Osteocyte (in vitro differentiated cells): ENCODE measurements around the gene PRKAR1B. TPM values are rescaled to one million over a fixed set of nuclear protein-coding genes. Genes with fewer than 3 reads are reported as not detected.
A peak's percentile ranks its signal among the peaks of the same experiment; 100 is the strongest.

Experiments used
- DNase-seq: peaks from one replicate; pipeline ENCODE4 v3.0.0; 2021; ENCODE audit warnings: mixed read lengths; ENCODE audit not compliant: unreplicated experiment; ENCODE audit errors: extremely low spot score
- H3K27ac Mint-ChIP-seq: one replicate; pipeline ENCODE4 v1.8.0; 2021; ENCODE audit warnings: mild to moderate bottlenecking, mixed read lengths; ENCODE audit not compliant: unreplicated experiment
- H3K27me3 Mint-ChIP-seq: one replicate; pipeline ENCODE4 v1.8.0; 2021; ENCODE audit warnings: mixed read lengths; ENCODE audit not compliant: unreplicated experiment
- H3K36me3 Mint-ChIP-seq: one replicate; pipeline ENCODE4 v1.8.0; 2021; ENCODE audit warnings: mixed read lengths; ENCODE audit not compliant: unreplicated experiment
- H3K4me1 Mint-ChIP-seq: one replicate; pipeline ENCODE4 v1.8.0; 2021; ENCODE audit warnings: mixed read lengths; ENCODE audit not compliant: unreplicated experiment
- H3K4me3 Mint-ChIP-seq: one replicate; pipeline ENCODE4 v1.8.0; 2021; ENCODE audit warnings: mild to moderate bottlenecking, moderate library complexity, mixed read lengths; ENCODE audit not compliant: unreplicated experiment
- H3K9me3 Mint-ChIP-seq: one replicate; pipeline ENCODE4 v1.8.0; 2021; ENCODE audit warnings: mixed read lengths; ENCODE audit not compliant: unreplicated experiment
- CTCF ChIP-seq: fragments of 200-600 bp; sonication (generic); IDR thresholded peaks from 2 replicates; pipeline ENCODE4 v1.5.0; 2021; ENCODE audit warnings: antibody characterized with exemption, mild to moderate bottlenecking, moderate library complexity
- total RNA-seq: library from RNA; stranded (reverse); gene quantifications from 2 replicates; pipeline ENCODE4 v1.2.1, GENCODE V29; 2021

Gene PRKAR1B
- total RNA-seq, 1 donor from 2014 or later, result 12.0 TPM

DNA sequence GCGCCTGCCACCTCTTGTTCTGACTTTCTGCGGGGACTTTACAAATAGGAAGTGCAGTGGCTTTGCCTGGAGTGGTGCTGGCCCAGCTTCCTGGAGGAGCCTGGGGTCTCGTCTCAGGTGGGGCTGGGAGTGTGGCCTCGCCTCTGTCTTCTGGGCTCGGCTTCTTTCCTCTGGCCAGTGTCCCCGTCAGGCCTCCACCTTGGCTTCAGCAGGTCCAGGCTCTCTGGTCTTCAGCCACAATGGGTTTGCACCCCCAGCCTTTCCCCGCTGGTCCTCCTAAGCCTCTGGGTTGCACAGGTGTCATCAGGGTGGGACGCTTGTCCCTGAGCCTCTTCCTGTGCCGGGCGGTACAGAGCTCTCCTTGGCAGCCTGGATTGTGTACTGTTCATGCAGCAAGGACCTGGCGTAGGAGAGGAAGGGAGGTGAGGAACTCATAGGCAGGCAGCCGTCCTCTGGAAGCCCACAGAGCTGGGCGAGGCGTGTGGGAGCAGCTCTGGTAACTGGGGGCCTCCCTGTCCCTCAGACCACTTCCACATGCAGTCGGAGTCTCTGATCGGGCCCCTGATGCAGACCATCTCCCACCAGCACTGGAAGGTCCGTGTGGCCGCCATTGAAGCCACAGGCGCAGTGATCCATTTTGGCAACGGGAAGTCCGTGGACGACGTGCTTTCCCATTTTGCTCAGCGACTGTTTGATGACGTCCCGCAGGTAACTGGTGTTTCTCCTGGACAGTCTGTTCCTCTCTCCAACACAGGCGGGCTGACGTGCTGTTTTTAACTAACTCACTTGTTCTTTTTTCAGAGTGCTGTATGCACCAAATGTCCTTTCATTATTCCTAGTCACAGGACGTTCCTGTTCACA lies 2.3 kb upstream of the PRKAR1B start:
- Mint-ChIP-seq H3K4me3 (no peak overlapping the region), H3K27me3 (no peaks in the 10 kb centered on the region), H3K9me3 (no peaks in the 10 kb centered on the region), H3K36me3 (peaks cover 7% of the 10 kb centered on the region), H3K27ac (no peak overlapping the region), H3K4me1 (peaks cover 30% of the 10 kb centered on the region)
- DNase-seq, result no peak
- TF ChIP-seq CTCF, result no peak

- Mint-ChIP-seq H3K9me3 (no peaks in the 10 kb centered on the region), H3K27ac (no peak overlapping the region), H3K4me3 (peak overlapping the region; percentile 79), H3K27me3 (no peaks in the 10 kb centered on the region), H3K4me1 (peaks cover 30% of the 10 kb centered on the region), H3K36me3 (peaks cover 9% of the 10 kb centered on the region)
- DNase-seq, result no peak
- TF ChIP-seq CTCF, result no peak
Measured at GRCh38 chr7:728602-729001, 1.5 kb upstream of the PRKAR1B start.

DNA sequence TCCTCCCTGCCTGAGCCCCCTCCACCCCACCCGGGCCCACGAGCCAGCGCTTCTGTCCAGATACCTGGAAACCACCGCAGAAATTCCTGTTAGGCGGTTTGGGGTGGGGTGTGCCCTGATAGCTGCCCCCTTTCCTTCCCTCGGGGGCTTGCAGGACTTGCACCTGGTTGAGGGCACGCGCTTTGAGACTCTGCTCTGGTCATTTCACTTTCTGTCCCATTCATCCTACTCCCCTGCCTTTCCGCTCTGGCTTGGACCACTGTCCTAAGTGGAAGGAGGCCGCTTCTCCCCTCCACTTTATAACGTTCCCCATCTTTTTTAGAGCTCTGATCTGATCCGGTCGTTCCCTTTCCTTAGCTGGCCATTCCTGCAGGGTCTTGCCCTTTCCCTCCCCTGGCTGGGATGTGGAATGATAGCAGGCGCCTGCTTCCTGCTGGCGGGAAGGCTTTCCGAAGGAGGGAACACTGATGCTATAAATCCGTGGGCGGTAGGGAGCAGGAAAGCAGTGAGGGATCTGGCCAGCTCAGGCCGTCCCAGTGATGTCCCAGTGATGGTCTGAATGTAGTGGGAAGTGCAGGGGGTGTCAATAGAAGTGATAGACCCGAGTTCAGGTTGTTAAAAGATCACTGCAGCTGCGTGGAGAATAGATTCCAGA lies 852 bp upstream of the PRKAR1B start:
- Mint-ChIP-seq H3K36me3 (peaks cover 7% of the 10 kb centered on the region), H3K4me3 (peak overlapping the region; percentile 79), H3K27ac (peak overlapping the region; percentile 52), H3K4me1 (peaks cover 27% of the 10 kb centered on the region), H3K9me3 (no peaks in the 10 kb centered on the region), H3K27me3 (no peaks in the 10 kb centered on the region)
- no peak for DNase-seq
- TF ChIP-seq CTCF, result peak; percentile 14

DNA sequence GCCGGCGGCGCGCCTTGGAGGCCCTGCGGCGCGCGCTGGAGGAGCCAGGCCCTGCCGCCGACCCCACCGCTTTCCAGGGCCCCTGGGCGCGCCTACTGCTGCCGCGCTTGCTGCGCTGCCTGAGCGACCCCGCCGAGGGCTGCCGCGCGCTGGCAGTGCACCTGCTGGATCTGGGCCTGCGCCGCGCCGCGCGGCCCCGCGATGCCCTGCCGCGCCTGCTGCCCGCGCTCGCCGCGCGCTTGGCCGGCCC lies 302 bp downstream of the PRKAR1B start:
- Mint-ChIP-seq H3K27ac (no peak overlapping the region), H3K9me3 (peaks cover 2% of the 10 kb centered on the region), H3K4me1 (peaks cover 19% of the 10 kb centered on the region), H3K27me3 (no peaks in the 10 kb centered on the region), H3K36me3 (peaks cover 6% of the 10 kb centered on the region), H3K4me3 (no peak overlapping the region)
- no peak for TF ChIP-seq CTCF
- DNase-seq, result no peak

- Mint-ChIP-seq H3K27ac (peak within 1 kb of the TSS; percentile 31), H3K36me3 (peaks cover 9% of the 10 kb centered on the region), H3K9me3 (peaks cover 4% of the 10 kb centered on the region), H3K4me1 (peaks cover 19% of the 10 kb centered on the region), H3K4me3 (peak within 1 kb of the TSS; percentile 69), H3K27me3 (no peaks in the 10 kb centered on the region)
- DNase-seq, result peak; percentile 92
- TF ChIP-seq CTCF, result no peak
Measured at GRCh38 chr7:726084-726853, 812 bp downstream of the PRKAR1B start, which contains the start of gene DNAAF5. Gene DNAAF5 (plus strand): TSS chr7:726699. CDS start chr7:726721, 22 bp downstream.
